SK-N-SH (cell line): ENCODE data around the gene FTL. TPM values are rescaled to one million over a fixed set of nuclear protein-coding genes. Genes with fewer than 3 reads are reported as not detected.

Experiments used
- CTCF ChIA-PET: fragments of 300-600, 350-600 bp; formaldehyde crosslinking; extraction: SDS; loops from one replicate; lab custom pipeline; 2021; lab: Yijun Ruan, JAX
- POLR2A ChIA-PET: fragments of 350-600 bp; sonication (Branson Sonifier 250); formaldehyde crosslinking; extraction: SDS; loops from one replicate; lab custom pipeline; 2020; ENCODE audit warnings: antibody characterized with exemption, inconsistent platforms; lab: Yijun Ruan, JAX
- DNase-seq: peaks from one replicate; pipeline ENCODE4 v3.0.0; 2012
- H2AFZ ChIP-seq: fragments of 200-600 bp; sonication (generic); 2 replicates; pipeline ENCODE4 v1.8.1; 2016; ENCODE audit warnings: antibody characterized with exemption, mild to moderate bottlenecking, low read depth
- H3F3A ChIP-seq: fragments of 200-600 bp; sonication (generic); replicated peaks from 2 replicates; pipeline ENCODE3; 2016; ENCODE audit warnings: antibody characterized with exemption, mild to moderate bottlenecking; ENCODE audit not compliant: insufficient read depth
- H3K27ac ChIP-seq, 2 experiments: fragments of 200-500 bp in 1 of 2; fragments of 200-600 bp in 1 of 2; sonication (Bioruptor generic) in 1 of 2; sonication (generic), shearing (Covaris generic) in 1 of 2; 2 replicates each; pipeline versions ENCODE4 v1.5.1 to v1.6.1; 2014 to 2016; ENCODE audit warnings: low read depth in 2 of 2, inconsistent platforms in 1 of 2, low read length in 1 of 2, mild to moderate bottlenecking in 1 of 2, mixed read lengths in 1 of 2
- H3K27me3 ChIP-seq: fragments of 200-600 bp; sonication (generic), shearing (Covaris generic); 2 replicates; pipeline ENCODE4 v1.6.1; 2016; ENCODE audit warnings: mixed run types; ENCODE audit not compliant: insufficient read depth
- H3K36me3 ChIP-seq, 2 experiments: fragments of 200-500 bp in 1 of 2; fragments of 200-600 bp in 1 of 2; sonication (Bioruptor generic) in 1 of 2; sonication (generic) in 1 of 2; replicated peaks in 1 of 2; 2 replicates each; pipeline versions ENCODE3 to v1.5.1; 2014 to 2016; ENCODE audit warnings: low read length in 1 of 2, mild to moderate bottlenecking in 1 of 2; ENCODE audit not compliant: insufficient read depth in 2 of 2, control insufficient read depth in 1 of 2
- H3K4me1 ChIP-seq, 2 experiments: fragments of 200-500 bp in 1 of 2; fragments of 200-600 bp in 1 of 2; sonication (Bioruptor generic) in 1 of 2; sonication (generic), shearing (Covaris generic) in 1 of 2; 2 replicates each; pipeline versions ENCODE4 v1.5.1 to v1.6.1; 2014 to 2016; ENCODE audit warnings: low read depth in 1 of 2, low read length in 1 of 2, mixed run types in 1 of 2; ENCODE audit not compliant: insufficient read depth in 2 of 2, control insufficient read depth in 1 of 2
- H3K4me2 ChIP-seq: fragments of 200-600 bp; sonication (generic), shearing (Covaris generic); 2 replicates; pipeline ENCODE4 v1.6.1; 2017; ENCODE audit warnings: mixed run types
- H3K4me3 ChIP-seq, 2 experiments: fragments of 200-500 bp in 1 of 2; fragments of 200-600 bp in 1 of 2; sonication (Bioruptor generic) in 1 of 2; sonication (generic), shearing (Covaris generic) in 1 of 2; 2 replicates each; pipeline versions ENCODE4 v1.5.1 to v1.8.1; 2014 to 2016; ENCODE audit warnings: low read depth in 2 of 2, inconsistent platforms in 1 of 2, low read length in 1 of 2, mild to moderate bottlenecking in 1 of 2, mixed read lengths in 1 of 2, moderate library complexity in 1 of 2
- H3K79me2 ChIP-seq: fragments of 200-600 bp; sonication (generic); 2 replicates; pipeline ENCODE4 v1.8.1; 2017; ENCODE audit warnings: mild to moderate bottlenecking; ENCODE audit not compliant: insufficient read depth
- H3K9ac ChIP-seq: fragments of 200-600 bp; sonication (generic); 2 replicates; pipeline ENCODE4 v1.6.1; 2017; ENCODE audit warnings: mixed run types
- H3K9me2 ChIP-seq: fragments of 200-600 bp; sonication (generic); 2 replicates; pipeline ENCODE4 v1.6.1; 2017; ENCODE audit warnings: mixed run types
- H3K9me3 ChIP-seq: fragments of 200-600 bp; sonication (generic); 2 replicates; pipeline ENCODE4 v1.6.1; 2017; ENCODE audit warnings: mixed run types, mild to moderate bottlenecking, moderate library complexity
- H4K20me1 ChIP-seq: fragments of 200-600 bp; sonication (generic); 2 replicates; pipeline ENCODE4 v1.6.1; 2017; ENCODE audit warnings: mild to moderate bottlenecking, mixed run types; ENCODE audit not compliant: insufficient read depth
- CHD2 ChIP-seq: fragments of 150-350 bp; IDR thresholded peaks from 2 replicates; pipeline ENCODE4 v1.6.1; 2018; ENCODE audit warnings: low read length; ENCODE audit not compliant: partially characterized antibody
- EZH2phosphoT487 ChIP-seq: fragments of 200-600 bp; sonication (generic); IDR thresholded peaks from 2 replicates; pipeline ENCODE4 v1.6.1; 2017; ENCODE audit warnings: low read depth, mixed run types, mild to moderate bottlenecking, antibody characterized with exemption, moderate library complexity, borderline replicate concordance
- FOXJ3 ChIP-seq: sonication (generic); formaldehyde crosslinking; IDR thresholded peaks from 2 replicates; pipeline ENCODE4 v1.5.1; 2020; ENCODE audit warnings: mild to moderate bottlenecking, missing genetic modification reagents
- FOXM1 ChIP-seq: IDR thresholded peaks from 2 replicates; pipeline ENCODE4 v1.4.0; 2012; ENCODE audit warnings: low read depth, mild to moderate bottlenecking
- GATA2 ChIP-seq: sonication (generic); formaldehyde crosslinking; IDR thresholded peaks from 2 replicates; pipeline ENCODE4 v1.5.0; 2020; ENCODE audit warnings: mild to moderate bottlenecking, missing genetic modification reagents
- JUND ChIP-seq: IDR thresholded peaks from 2 replicates; pipeline ENCODE4 v1.4.0; 2012
- MEF2A ChIP-seq: IDR thresholded peaks from 2 replicates; pipeline ENCODE4 v1.4.0; 2012; ENCODE audit warnings: low read depth, borderline replicate concordance
- NFIC ChIP-seq: IDR thresholded peaks from 2 replicates; pipeline ENCODE4 v1.4.0; 2012; ENCODE audit warnings: borderline replicate concordance
- RAD21 ChIP-seq: IDR thresholded peaks from 2 replicates; pipeline ENCODE4 v1.6.1; 2012; ENCODE audit warnings: mild to moderate bottlenecking, low read length
- SIN3A ChIP-seq: IDR thresholded peaks from 2 replicates; pipeline ENCODE4 v1.6.1; 2012; ENCODE audit warnings: low read depth, mild to moderate bottlenecking, low read length, moderate library complexity, borderline replicate concordance
- TAF1 ChIP-seq: IDR thresholded peaks from 2 replicates; pipeline ENCODE4 v1.6.1; 2012; ENCODE audit warnings: low read depth, mild to moderate bottlenecking, low read length, moderate library complexity, borderline replicate concordance
- TCF12 ChIP-seq: IDR thresholded peaks from 2 replicates; pipeline ENCODE4 v1.4.0; 2012
- WGBS: methylation state at CpG from one replicate; pipeline ENCODE4 v1.1.6; 2017; ENCODE audit warnings: low lambda C conversion rate; 5-methylcytosine and 5-hydroxymethylcytosine counted together
- polyA plus RNA-seq, 3 experiments: library from polyadenylated mRNA; depleted of rRNA; stranded (reverse); fragments of >200 nt; gene quantifications; 2 replicates each; pipeline ENCODE4 v1.2.3, GENCODE V29; 2012
- TF ChIP-seq, protein P1 (sequence below): fragments of 200-600 bp; sonication (generic); IDR thresholded peaks from 2 replicates; pipeline ENCODE4 v1.6.1; 2017; ENCODE audit warnings: antibody characterized with exemption, mild to moderate bottlenecking, moderate library complexity
- TF ChIP-seq, protein P2 (sequence below): fragments of 150-350 bp; IDR thresholded peaks from 2 replicates; pipeline ENCODE4 v1.6.1; 2016; ENCODE audit warnings: mild to moderate bottlenecking, low read depth, low read length

Gene FTL
- polyA plus RNA-seq, 1 of the 3 experiments (the other 2 are of a cell fraction) = 875 TPM

DNA sequence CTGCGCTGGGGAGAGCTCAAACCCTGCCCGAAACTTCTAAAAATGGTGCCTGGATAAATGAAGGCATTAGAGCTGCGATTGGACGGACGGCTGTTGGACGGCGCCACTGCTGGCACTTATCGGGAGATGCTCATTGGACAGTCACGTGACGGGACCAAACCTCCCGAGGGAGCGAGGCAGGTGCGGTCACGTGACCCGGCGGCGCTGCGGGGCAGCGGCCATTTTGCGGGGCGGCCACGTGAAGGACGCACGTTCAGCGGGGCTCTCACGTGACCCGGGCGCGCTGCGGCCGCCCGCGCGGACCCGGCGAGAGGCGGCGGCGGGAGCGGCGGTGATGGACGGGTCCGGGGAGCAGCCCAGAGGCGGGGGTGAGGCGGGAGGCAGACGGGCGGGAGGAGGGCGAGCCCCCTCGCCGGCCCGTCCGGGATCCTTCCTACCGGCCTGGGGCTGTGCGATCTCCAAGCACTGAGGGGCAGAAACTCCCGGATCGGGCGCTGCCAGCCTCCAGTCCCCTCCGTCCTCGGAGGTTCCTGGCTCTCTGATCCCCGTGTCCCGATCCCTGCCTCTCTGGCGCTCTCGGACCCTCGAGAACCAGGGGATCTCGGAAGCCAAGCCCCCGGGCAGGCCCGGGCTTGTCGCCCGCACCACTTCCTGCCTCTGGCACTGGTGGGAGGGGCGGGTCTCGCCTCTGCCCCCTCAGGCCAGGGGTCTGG is 10.4 kb upstream of the FTL start, which contains the start of gene BAX (continued):
- TF ChIP-seq SIN3A (peak; percentile 71; the same call in 1 of the 2 replicates), EZH2phosphoT487 (no peak), TAF1 (peak; percentile 65; the same call in 1 of the 2 replicates), MEF2A (no peak), TCF12 (no peak), FOXJ3 (CRISPR knock-in tag) (no peak), RAD21 (0 out of 2 replicates have a peak, but pooled peaks have one; percentile 1), NFIC (no peak), CHD2 (peak; percentile 92), GATA2 (CRISPR knock-in tag) (no peak)
- TF ChIP-seq, protein P1, sequence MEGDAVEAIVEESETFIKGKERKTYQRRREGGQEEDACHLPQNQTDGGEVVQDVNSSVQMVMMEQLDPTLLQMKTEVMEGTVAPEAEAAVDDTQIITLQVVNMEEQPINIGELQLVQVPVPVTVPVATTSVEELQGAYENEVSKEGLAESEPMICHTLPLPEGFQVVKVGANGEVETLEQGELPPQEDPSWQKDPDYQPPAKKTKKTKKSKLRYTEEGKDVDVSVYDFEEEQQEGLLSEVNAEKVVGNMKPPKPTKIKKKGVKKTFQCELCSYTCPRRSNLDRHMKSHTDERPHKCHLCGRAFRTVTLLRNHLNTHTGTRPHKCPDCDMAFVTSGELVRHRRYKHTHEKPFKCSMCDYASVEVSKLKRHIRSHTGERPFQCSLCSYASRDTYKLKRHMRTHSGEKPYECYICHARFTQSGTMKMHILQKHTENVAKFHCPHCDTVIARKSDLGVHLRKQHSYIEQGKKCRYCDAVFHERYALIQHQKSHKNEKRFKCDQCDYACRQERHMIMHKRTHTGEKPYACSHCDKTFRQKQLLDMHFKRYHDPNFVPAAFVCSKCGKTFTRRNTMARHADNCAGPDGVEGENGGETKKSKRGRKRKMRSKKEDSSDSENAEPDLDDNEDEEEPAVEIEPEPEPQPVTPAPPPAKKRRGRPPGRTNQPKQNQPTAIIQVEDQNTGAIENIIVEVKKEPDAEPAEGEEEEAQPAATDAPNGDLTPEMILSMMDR = no peak

DNA sequence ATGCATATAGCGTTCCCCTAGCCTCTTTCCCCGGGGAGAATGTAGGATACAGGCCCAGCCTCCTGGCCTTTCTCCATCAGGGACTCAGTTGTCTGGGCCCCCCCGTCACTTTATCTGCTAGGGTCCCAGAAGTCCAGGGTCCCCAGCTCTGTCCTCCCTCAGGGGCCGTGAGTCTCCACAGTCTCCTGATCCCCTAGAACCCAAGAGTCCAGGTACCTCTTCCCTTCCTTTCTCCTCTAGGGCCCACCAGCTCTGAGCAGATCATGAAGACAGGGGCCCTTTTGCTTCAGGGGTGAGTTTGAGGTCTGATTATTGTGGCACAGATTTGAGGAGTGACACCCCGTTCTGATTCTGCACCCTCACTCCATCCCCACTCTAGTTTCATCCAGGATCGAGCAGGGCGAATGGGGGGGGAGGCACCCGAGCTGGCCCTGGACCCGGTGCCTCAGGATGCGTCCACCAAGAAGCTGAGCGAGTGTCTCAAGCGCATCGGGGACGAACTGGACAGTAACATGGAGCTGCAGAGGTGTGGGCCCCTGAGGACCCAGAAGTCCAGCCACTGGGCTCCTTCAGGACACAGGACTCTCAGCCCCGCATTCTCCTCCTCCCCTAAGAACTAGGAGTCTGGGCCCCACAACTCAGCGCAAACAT is 9.7 kb upstream of the FTL start:
- Histone ChIP-seq H3K4me3 (peak overlapping the region; percentile 76 to 80), H3K79me2 (peaks cover 41% of the 10 kb centered on the region), H3F3A (peaks cover 12% of the 10 kb centered on the region), H3K9ac (peak overlapping the region; percentile 97), H2AFZ (no peak overlapping the region), H3K27me3 (no peaks in the 10 kb centered on the region), H4K20me1 (no peaks in the 10 kb centered on the region), H3K27ac (peak overlapping the region; percentile 83 to 86), H3K4me1 (peaks cover 8 to 10% of the 10 kb centered on the region in 2 experiments; a peak in 2 of 4 replicates), H3K4me2 (peak overlapping the region; percentile 92), H3K9me3 (no peaks in the 10 kb centered on the region)
- no peak for DNase-seq
- CTCF ChIA-PET = interaction anchor here (1.1 to 2.6 kb wide), 4 partner anchors 15 to 281 kb away, joined by 3 to 7 read pairs (median 4); no protein-coding TSS in a partner anchor
- TF ChIP-seq, protein P1 = no peak
- TF ChIP-seq FOXM1 = no peak
- no peak for TF ChIP-seq JUND
- TF ChIP-seq, protein P2, sequence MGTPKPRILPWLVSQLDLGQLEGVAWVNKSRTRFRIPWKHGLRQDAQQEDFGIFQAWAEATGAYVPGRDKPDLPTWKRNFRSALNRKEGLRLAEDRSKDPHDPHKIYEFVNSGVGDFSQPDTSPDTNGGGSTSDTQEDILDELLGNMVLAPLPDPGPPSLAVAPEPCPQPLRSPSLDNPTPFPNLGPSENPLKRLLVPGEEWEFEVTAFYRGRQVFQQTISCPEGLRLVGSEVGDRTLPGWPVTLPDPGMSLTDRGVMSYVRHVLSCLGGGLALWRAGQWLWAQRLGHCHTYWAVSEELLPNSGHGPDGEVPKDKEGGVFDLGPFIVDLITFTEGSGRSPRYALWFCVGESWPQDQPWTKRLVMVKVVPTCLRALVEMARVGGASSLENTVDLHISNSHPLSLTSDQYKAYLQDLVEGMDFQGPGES = no peak
- TF ChIP-seq MEF2A = no peak
- TF ChIP-seq GATA2 (CRISPR knock-in tag) = no peak
- TF ChIP-seq, all 33 proteins: peak for 0
- 40% methylated on average over 14 of the region's 16 CpGs for WGBS
- POLR2A ChIA-PET = no interaction called here
- Histone ChIP-seq H3K9me2 (no peaks in the 10 kb centered on the region), H3K36me3 (peaks cover 8 to 31% of the 10 kb centered on the region in 2 experiments)
